ENCODE results near the gene PRMT7.

DNA sequence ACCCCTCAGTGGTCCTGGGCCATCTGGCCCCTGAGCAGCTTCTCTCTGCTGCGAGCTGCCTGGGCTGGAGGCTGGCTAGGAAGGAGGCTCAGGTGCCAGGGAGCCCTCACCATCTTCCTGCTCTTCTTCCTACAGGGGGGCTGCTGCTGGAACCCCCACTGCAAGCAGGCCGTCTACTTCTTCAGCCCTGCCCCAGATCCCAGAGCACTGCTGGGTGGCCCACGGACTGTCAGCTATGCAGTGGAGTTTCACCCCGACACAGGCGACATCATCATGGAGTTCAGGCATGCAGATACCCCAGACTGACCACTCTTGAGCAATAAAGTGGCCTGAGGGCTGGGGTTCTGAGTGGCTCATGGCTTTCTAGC, 46.1 kb downstream of the PRMT7 start:
- TF ChIP-seq, protein P1, sequence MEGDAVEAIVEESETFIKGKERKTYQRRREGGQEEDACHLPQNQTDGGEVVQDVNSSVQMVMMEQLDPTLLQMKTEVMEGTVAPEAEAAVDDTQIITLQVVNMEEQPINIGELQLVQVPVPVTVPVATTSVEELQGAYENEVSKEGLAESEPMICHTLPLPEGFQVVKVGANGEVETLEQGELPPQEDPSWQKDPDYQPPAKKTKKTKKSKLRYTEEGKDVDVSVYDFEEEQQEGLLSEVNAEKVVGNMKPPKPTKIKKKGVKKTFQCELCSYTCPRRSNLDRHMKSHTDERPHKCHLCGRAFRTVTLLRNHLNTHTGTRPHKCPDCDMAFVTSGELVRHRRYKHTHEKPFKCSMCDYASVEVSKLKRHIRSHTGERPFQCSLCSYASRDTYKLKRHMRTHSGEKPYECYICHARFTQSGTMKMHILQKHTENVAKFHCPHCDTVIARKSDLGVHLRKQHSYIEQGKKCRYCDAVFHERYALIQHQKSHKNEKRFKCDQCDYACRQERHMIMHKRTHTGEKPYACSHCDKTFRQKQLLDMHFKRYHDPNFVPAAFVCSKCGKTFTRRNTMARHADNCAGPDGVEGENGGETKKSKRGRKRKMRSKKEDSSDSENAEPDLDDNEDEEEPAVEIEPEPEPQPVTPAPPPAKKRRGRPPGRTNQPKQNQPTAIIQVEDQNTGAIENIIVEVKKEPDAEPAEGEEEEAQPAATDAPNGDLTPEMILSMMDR (IDR thresholded peaks at IDR 0.05), result no peak
- TF ChIP-seq POLR2A (IDR thresholded peaks at IDR 0.05), result no peak
- no peak for TF ChIP-seq EP300 (IDR thresholded peaks at IDR 0.05)
- TF ChIP-seq POLR2AphosphoS5 (IDR thresholded peaks at IDR 0.05), result no peak

Measured in upper lobe of left lung (tissue), 4 donors.